LNCaP clone FGC (cell line): ENCODE measurements around the gene VAMP2.

Source experiments
- DNase-seq: peaks from one replicate; pipeline ENCODE4 v3.0.0-alpha.2; 2011; ENCODE audit warnings: low read depth
- H3K4me3 ChIP-seq: 2 replicates; pipeline ENCODE4 v1.5.1; 2011; ENCODE audit warnings: mild to moderate bottlenecking, low read depth, low read length, control low read depth
- CTCF ChIP-seq: IDR thresholded peaks from 2 replicates; pipeline ENCODE4 v1.5.1; 2012; ENCODE audit warnings: mild to moderate bottlenecking; ENCODE audit not compliant: control insufficient read depth, insufficient read depth; ENCODE audit errors: extremely low read depth

Gene VAMP2

GRCh38 chr17:8123695-8124349 lies 38.9 kb downstream of the VAMP2 start, which contains the start of gene HES7:
HES7 (minus strand) TSS chr17:8124106; CDS start chr17:8124084, 22 bp downstream.
- peak within 1 kb of the TSS; percentile 58 for H3K4me3 ChIP-seq
- no peak for TF ChIP-seq CTCF
- DNase-seq, result no peak

GRCh38 chr17:8122924-8123694 lies 39.6 kb downstream of the VAMP2 start:
- TF ChIP-seq CTCF, result no peak
- no peak for DNase-seq
- peak overlapping the region; percentile 58 for H3K4me3 ChIP-seq

- TF ChIP-seq CTCF, result no peak
- H3K4me3 ChIP-seq, result peak overlapping the region; percentile 58
- DNase-seq, result no peak
Measured at GRCh38 chr17:8122422-8122923, 40.3 kb downstream of the VAMP2 start.

- no peak for DNase-seq
- H3K4me3 ChIP-seq, result peak overlapping the region; percentile 58
- peak; percentile 61 for TF ChIP-seq CTCF
Measured at GRCh38 chr17:8121681-8122421, 40.9 kb downstream of the VAMP2 start.

GRCh38 chr17:8121407-8121680 lies 41.4 kb downstream of the VAMP2 start:
- no peak for DNase-seq
- H3K4me3 ChIP-seq, result peak overlapping the region; percentile 58
- no peak for TF ChIP-seq CTCF

GRCh38 chr17:8120520-8121406 lies 42.0 kb downstream of the VAMP2 start:
- peak overlapping the region; percentile 58 for H3K4me3 ChIP-seq
- peak; percentile 87 for DNase-seq
- peak; percentile 17; the same call in 1 of the 2 replicates for TF ChIP-seq CTCF
